GM18511 (cell line): ENCODE data around the gene CARHSP1.
"Not testable (repeated sequence)": the region's sequence is repeated elsewhere in the genome, so short reads cannot be mapped to it uniquely, and the experiment has no call there.

Experiments used
- ATAC-seq: cut with Tn5 transposase; IDR thresholded peaks from one replicate; pipeline ENCODE4 v1.9.1; 2021; ENCODE audit warnings: mild to moderate bottlenecking, moderate library complexity; ENCODE audit not compliant: unreplicated experiment

Gene CARHSP1

GRCh38 chr16:8868416-8869211 is at the start of gene CARHSP1:
CARHSP1 (minus strand) TSS chr16:8869006; CDS start chr16:8859328, 9,678 bp downstream.
- ATAC-seq: peak; percentile 77

- ATAC-seq: not testable (repeated sequence)
Observed at GRCh38 chr16:8917336-8917735, 48.5 kb upstream of the CARHSP1 start.

GRCh38 chr16:8916541-8917225 is 47.9 kb upstream of the CARHSP1 start:
- ATAC-seq: no peak

GRCh38 chr16:8915722-8916301 is 47.0 kb upstream of the CARHSP1 start:
- no peak for ATAC-seq

GRCh38 chr16:8914098-8914497 is 45.3 kb upstream of the CARHSP1 start:
- ATAC-seq: no peak

GRCh38 chr16:8912793-8913192 is 44.0 kb upstream of the CARHSP1 start:
- ATAC-seq: no peak

- ATAC-seq: no peak
Observed at GRCh38 chr16:8910811-8911210, 42.0 kb upstream of the CARHSP1 start.

- ATAC-seq: no peak
Observed at GRCh38 chr16:8908810-8909468, 40.1 kb upstream of the CARHSP1 start.

GRCh38 chr16:8907096-8907495 is 38.3 kb upstream of the CARHSP1 start:
- ATAC-seq: no peak

GRCh38 chr16:8905795-8906591 is 37.2 kb upstream of the CARHSP1 start:
- no peak for ATAC-seq

- no peak for ATAC-seq
Observed at GRCh38 chr16:8905168-8905762, 36.5 kb upstream of the CARHSP1 start.

GRCh38 chr16:8904018-8904430 is 35.2 kb upstream of the CARHSP1 start:
- ATAC-seq: no peak

GRCh38 chr16:8903004-8903403 is 34.2 kb upstream of the CARHSP1 start:
- no peak for ATAC-seq

GRCh38 chr16:8901320-8901861 is 32.6 kb upstream of the CARHSP1 start:
- no peak for ATAC-seq

GRCh38 chr16:8900343-8900742 is 31.5 kb upstream of the CARHSP1 start:
- no peak for ATAC-seq

- no peak for ATAC-seq
Observed at GRCh38 chr16:8899709-8900317, 31.0 kb upstream of the CARHSP1 start.

- ATAC-seq: no peak
Observed at GRCh38 chr16:8898660-8899318, 30.0 kb upstream of the CARHSP1 start.

- no peak for ATAC-seq
Observed at GRCh38 chr16:8894736-8895334, 26.0 kb upstream of the CARHSP1 start.
